ENCODE measurements around the gene CRX. TPM values are rescaled to one million over a fixed set of nuclear protein-coding genes. Genes with fewer than 3 reads are reported as not detected.

CRX gene
- total RNA-seq, 3 donors from 2014 or later = not detected

- no peaks in the 10 kb centered on the region for H3K36me3 ChIP-seq
- no peak overlapping the region for H3K27ac ChIP-seq
- TF ChIP-seq POLR2A (IDR thresholded peaks at IDR 0.05) = no peak
- TF ChIP-seq POLR2AphosphoS5 (IDR thresholded peaks at IDR 0.05) = no peak
- no peak for TF ChIP-seq CTCF (IDR thresholded peaks at IDR 0.05)
- intact Hi-C loops (cut with DNase I; ENCODE audit: low total_unique reads) = no loop called here
- DNase-seq (ENCODE audit: low spot score in 2 of 2) = no peak
- no peaks in the 10 kb centered on the region for H3K27me3 ChIP-seq
- H3K9me3 ChIP-seq = peaks cover 5 to 15% of the 10 kb centered on the region in 2 donors
- no peaks in the 10 kb centered on the region for H3K4me1 ChIP-seq
- H3K4me3 ChIP-seq = no peak overlapping the region
Observed at GRCh38 chr19:47891923-47892666, 70.4 kb downstream of the CRX start.

Other genes with a start within 250 kb of the CRX start
- 1 to 10 TPM in 1 of 3 donors, under 1 TPM in 1, not detected in 1; 0.15 to 1.4 TPM for gene ZNF541, start 248.8 kb upstream of the CRX start, total RNA-seq
- 1 to 10 TPM; 4.2 to 8.3 (median 7.5) TPM for gene BICRA, start 212.8 kb upstream of the CRX start, total RNA-seq
- gene EHD2, start 108.5 kb upstream of the CRX start, total RNA-seq = 100 to 1,000 TPM in 1 of 3 donors, 10 to 100 TPM in 2; 38.8 to 121 (median 67.2) TPM
- 100 to 1,000 TPM; 391 to 498 (median 457) TPM for gene NOP53, start 76.4 kb upstream of the CRX start, total RNA-seq
- 100 to 1,000 TPM; 297 to 525 (median 450) TPM for gene SELENOW, start 43.2 kb upstream of the CRX start, total RNA-seq
- not detected for gene TPRX1, start 17.4 kb upstream of the CRX start, total RNA-seq
- not detected for gene TPRX2, start 37.3 kb downstream of the CRX start, total RNA-seq
- not detected for gene SULT2A1, start 64.4 kb downstream of the CRX start, total RNA-seq
- gene BSPH1, start 170.2 kb downstream of the CRX start, total RNA-seq = not detected
- gene ELSPBP1, start 172.7 kb downstream of the CRX start, total RNA-seq = not detected
- gene CABP5, start 222.1 kb downstream of the CRX start, total RNA-seq = not detected

Measured in breast epithelium (tissue), 4 donors.